K562 (cell line): ENCODE data around the gene PRDX2. TPM values are rescaled to one million over a fixed set of nuclear protein-coding genes. Genes with fewer than 3 reads are reported as not detected.

Experiments
- CTCFL ChIP-seq: IDR thresholded peaks from 2 replicates; pipeline ENCODE4 v1.6.1; 2011; ENCODE audit warnings: borderline replicate concordance, low read depth, mild to moderate bottlenecking, moderate library complexity, low read length; ENCODE audit not compliant: insufficient read depth, poor library complexity, severe bottlenecking
- E2F4 ChIP-seq: sonication (generic); formaldehyde crosslinking; IDR thresholded peaks from 2 replicates; pipeline ENCODE4 v1.8.0; 2022; ENCODE audit warnings: mild to moderate bottlenecking, low read depth, missing genetic modification reagents
- FOXP1 ChIP-seq: sonication (generic); formaldehyde crosslinking; IDR thresholded peaks from 2 replicates; pipeline ENCODE4 v1.8.0; 2022; ENCODE audit warnings: mild to moderate bottlenecking, missing genetic modification reagents
- HNRNPK ChIP-seq: fragments of 200-400 bp; formaldehyde crosslinking; IDR thresholded peaks from one replicate; pipeline ENCODE4 v1.6.1; 2018; ENCODE audit warnings: mild to moderate bottlenecking, low read depth, low read length; ENCODE audit not compliant: poor library complexity, severe bottlenecking
- L3MBTL2 ChIP-seq: fragments of 450-650 bp; IDR thresholded peaks from 2 replicates; pipeline ENCODE4 v1.6.1; 2016; ENCODE audit warnings: mild to moderate bottlenecking, moderate library complexity
- RERE ChIP-seq: sonication (generic); formaldehyde crosslinking; IDR thresholded peaks from 2 replicates; pipeline ENCODE4 v1.8.0; 2023; ENCODE audit warnings: missing genetic modification reagents, mild to moderate bottlenecking, borderline replicate concordance
- SFPQ ChIP-seq: fragments of 200-400 bp; formaldehyde crosslinking; IDR thresholded peaks from 2 replicates; pipeline ENCODE4 v1.6.1; 2017; ENCODE audit warnings: mild to moderate bottlenecking, low read depth, low read length, moderate library complexity
- TFE3 ChIP-seq: fragments of 450-650 bp; formaldehyde crosslinking; IDR thresholded peaks from 2 replicates; pipeline ENCODE4 v1.4.0; 2020; ENCODE audit warnings: mild to moderate bottlenecking, mixed read lengths
- ZNF431 ChIP-seq: sonication (generic); formaldehyde crosslinking; IDR thresholded peaks from 2 replicates; pipeline ENCODE4 v1.8.0; 2022; ENCODE audit warnings: mild to moderate bottlenecking, missing genetic modification reagents
- ZNF655 ChIP-seq: fragments of 250-450 bp; sonication (Bioruptor Pico); IDR thresholded peaks from 2 replicates; pipeline ENCODE4 v1.5.0; 2021
- polyA plus RNA-seq, 8 experiments: library from polyadenylated mRNA; depleted of rRNA in 4 of 8; stranded (reverse) in 5 of 8; unstranded in 3 of 8; fragments of >200 nt; fragmentation: Nextera tagmentation in 2 of 8; fragmentation: Illumina TruSeq in 1 of 8; extraction: Ambion mirVana in 2 of 8; extraction: Trizol in 1 of 8; gene quantifications; 2 replicates each; pipeline versions ENCODE4 v1.2.1 to v1.2.3, GENCODE V29; 2011 to 2014; ENCODE audit warnings: inconsistent platforms in 1 of 8, missing spikeins in 1 of 8
- total RNA-seq, 7 experiments: library from RNA; depleted of rRNA in 6 of 7; stranded (reverse); fragments of >200 nt in 6 of 7; fragmentation: Illumina TruSeq in 2 of 7; extraction: Trizol in 2 of 7; gene quantifications; 2 replicates each; pipeline versions ENCODE4 v1.2.1 to v1.2.3, GENCODE V29; 2011 to 2021; ENCODE audit warnings: low replicate concordance in 1 of 7

The PRDX2 gene
- total and polyA plus RNA-seq, 9 of the 15 experiments (the other 6 are each of a cell fraction or from before 2014, with no cell fraction given), result 206 to 1,183 (median 415) TPM

- TF ChIP-seq E2F4 (CRISPR knock-in tag) (peak; percentile 48; the same call in 1 of the 2 replicates), TFE3 (CRISPR knock-in tag) (no peak), CTCFL (peak; percentile 86), FOXP1 (0 out of 2 replicates have a peak, but pooled peaks have one; percentile 59), HNRNPK (peak; percentile 22), ZNF431 (CRISPR knock-in tag) (no peak), RERE (CRISPR knock-in tag) (no peak), ZNF655 (CRISPR knock-in tag) (no peak), L3MBTL2 (peak; percentile 68; the same call in 1 of the 2 replicates), SFPQ (no peak)
Measured at GRCh38 chr19:12847159-12848139, 45.8 kb upstream of the PRDX2 start (continued).
